Peyer's patch (tissue), 4 donors: ENCODE data around the gene ZNF516. TPM values are rescaled to one million over a fixed set of nuclear protein-coding genes. Genes with fewer than 3 reads are reported as not detected.

Experiments used
- DNase-seq, 3 donors: peaks; one replicate each; pipeline ENCODE4 v3.0.0-alpha.2; 2017 to 2019
- H3K27ac ChIP-seq, 4 donors: fragments of 200-600 bp; sonication (generic); one replicate each; pipeline ENCODE4 v1.5.1; 2016 to 2019
- H3K27me3 ChIP-seq, 2 donors: fragments of 200-600 bp; sonication (generic); one replicate each; pipeline ENCODE4 v1.5.1; 2019
- H3K36me3 ChIP-seq, 3 donors: fragments of 200-600 bp; sonication (generic); one replicate each; pipeline ENCODE4 v1.5.1; 2016 to 2019
- H3K4me1 ChIP-seq, 4 donors: fragments of 200-600 bp; sonication (generic); one replicate each; pipeline ENCODE4 v1.5.1; 2016 to 2019
- H3K4me3 ChIP-seq, 4 donors: fragments of 200-600 bp; sonication (generic); 1 replicate in 3 of 4; 2 replicates in 1 of 4; pipeline ENCODE4 v1.5.1; 2016 to 2019; ENCODE audit warnings: mild to moderate bottlenecking in 1 of 4
- H3K9me3 ChIP-seq, 4 donors: fragments of 200-600 bp; sonication (generic); one replicate each; pipeline ENCODE4 v1.5.1; 2016 to 2019; ENCODE audit warnings: mild to moderate bottlenecking in 1 of 4
- CTCF ChIP-seq, 6 experiments: fragments of 450-650 bp in 4 of 6; fragments of 200-600 bp in 2 of 6; sonication (generic) in 1 of 6; IDR thresholded peaks; one replicate each; pipeline ENCODE4 v1.5.1; 2017 to 2019; ENCODE audit warnings: antibody characterized with exemption in 6 of 6, mild to moderate bottlenecking in 3 of 6, moderate library complexity in 1 of 6
- POLR2A ChIP-seq, 2 donors: fragments of 450-650 bp; IDR thresholded peaks; one replicate each; pipeline ENCODE4 v1.5.1; 2017; ENCODE audit warnings: antibody characterized with exemption in 2 of 2, mild to moderate bottlenecking in 2 of 2, moderate library complexity in 2 of 2
- total RNA-seq, 4 donors: library from RNA; depleted of rRNA; stranded (reverse); fragments of >200 nt; gene quantifications; one replicate each; pipeline ENCODE4 v1.1.0, GENCODE V29; 2016

ZNF516 gene
- total RNA-seq, 4 donors from 2014 or later = 19.8 to 39.6 (median 25.7) TPM

DNA sequence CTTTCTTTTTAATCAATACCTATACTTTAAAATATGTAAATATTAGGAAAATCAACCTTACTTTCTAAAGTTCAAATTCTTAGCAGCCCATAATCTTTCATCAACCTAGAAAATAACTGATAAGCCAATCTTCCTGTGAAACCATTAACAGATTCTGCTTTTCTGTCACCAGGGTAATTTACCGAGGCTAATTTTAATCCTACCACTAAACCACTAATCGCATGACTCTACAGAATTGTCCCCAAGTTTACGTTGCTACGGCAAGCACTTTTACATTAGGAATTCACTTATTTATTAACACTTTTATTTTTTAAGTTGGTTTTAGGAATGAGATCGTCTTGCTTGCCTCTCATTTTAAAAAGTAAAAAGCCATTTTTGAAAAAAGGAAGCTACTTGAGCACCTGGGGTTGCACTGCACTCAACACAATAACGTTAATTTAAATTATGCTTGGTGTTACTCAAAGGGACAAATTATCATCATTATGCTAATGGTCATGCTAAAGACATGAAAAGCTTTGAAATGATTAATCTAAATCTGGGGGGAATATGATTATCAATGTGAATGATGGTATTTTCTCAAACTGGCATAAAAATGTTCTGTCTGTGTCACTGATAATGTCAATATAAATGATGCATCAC, 10.2 kb downstream of the ZNF516 start:
- H3K36me3 ChIP-seq = no peaks in the 10 kb centered on the region
- no peak overlapping the region for H3K27ac ChIP-seq
- DNase-seq = no peak
- H3K9me3 ChIP-seq = no peaks in the 10 kb centered on the region
- TF ChIP-seq POLR2A (IDR thresholded peaks at IDR 0.05) (no peak), CTCF (IDR thresholded peaks at IDR 0.05) (no peak)
- H3K27me3 ChIP-seq = no peaks in the 10 kb centered on the region
- H3K4me3 ChIP-seq = no peak overlapping the region
- peaks cover 0 to 3% (median 0%) of the 10 kb centered on the region in 4 donors for H3K4me1 ChIP-seq

DNA sequence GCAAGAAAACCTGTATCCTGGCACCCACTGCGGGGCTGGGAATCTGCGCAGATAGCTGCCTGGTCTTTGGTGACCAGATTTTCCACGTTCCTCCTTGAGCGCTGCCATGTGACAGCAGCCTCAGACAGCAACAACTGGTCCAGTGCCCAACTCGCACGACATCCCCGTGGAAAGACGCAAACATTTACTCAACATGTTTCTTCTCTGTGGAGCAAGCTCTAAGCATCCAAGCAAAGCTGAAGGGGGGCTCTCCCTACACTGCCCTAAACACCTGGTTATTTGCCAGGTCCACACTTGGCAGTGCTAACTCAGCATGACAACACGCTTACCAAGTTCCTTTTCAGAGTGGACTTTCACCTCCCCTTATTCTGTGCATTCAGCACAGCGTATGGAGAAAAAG, 11.3 kb downstream of the ZNF516 start:
- no peaks in the 10 kb centered on the region for H3K27me3 ChIP-seq

GRCh38 chr18:76482971-76483691, 11.9 kb downstream of the ZNF516 start:
- Histone ChIP-seq H3K4me1 (peaks cover 0 to 3% (median under 1%) of the 10 kb centered on the region in 4 donors), H3K9me3 (no peaks in the 10 kb centered on the region), H3K36me3 (no peaks in the 10 kb centered on the region), H3K27ac (no peak overlapping the region), H3K27me3 (no peaks in the 10 kb centered on the region), H3K4me3 (no peak overlapping the region)
- TF ChIP-seq CTCF (IDR thresholded peaks at IDR 0.05) = no peak
- no peak for TF ChIP-seq POLR2A (IDR thresholded peaks at IDR 0.05)
- DNase-seq = peak in 1 of 3 donors; percentile 41

More for the DNA sequence above, 11.3 kb downstream of the ZNF516 start:
- no peaks in the 10 kb centered on the region for H3K36me3 ChIP-seq
- peaks cover 0 to 3% (median 0%) of the 10 kb centered on the region in 4 donors for H3K4me1 ChIP-seq
- no peak overlapping the region for H3K4me3 ChIP-seq
- TF ChIP-seq POLR2A (IDR thresholded peaks at IDR 0.05) (no peak), CTCF (IDR thresholded peaks at IDR 0.05) (no peak)
- H3K9me3 ChIP-seq = no peaks in the 10 kb centered on the region
- peak overlapping the region in 2 of 4 donors; percentile 24 to 27 for H3K27ac ChIP-seq
- DNase-seq = peak in 2 of 3 donors; percentile 48 to 74

- TF ChIP-seq CTCF (IDR thresholded peaks at IDR 0.05) = no peak
- no peak for TF ChIP-seq POLR2A (IDR thresholded peaks at IDR 0.05)
- Histone ChIP-seq H3K27ac (no peak overlapping the region), H3K36me3 (no peaks in the 10 kb centered on the region), H3K27me3 (no peaks in the 10 kb centered on the region), H3K9me3 (no peaks in the 10 kb centered on the region), H3K4me3 (no peak overlapping the region), H3K4me1 (peaks cover 0 to 7% (median 1%) of the 10 kb centered on the region in 4 donors)
- DNase-seq = no peak
These were observed 12.8 kb downstream of the ZNF516 start for GRCh38 chr18:76482267-76482666.

- Histone ChIP-seq H3K4me1 (peaks cover 0 to 17% (median 1%) of the 10 kb centered on the region in 4 donors), H3K4me3 (no peak overlapping the region), H3K9me3 (no peaks in the 10 kb centered on the region), H3K27me3 (no peaks in the 10 kb centered on the region), H3K27ac (no peak overlapping the region), H3K36me3 (no peaks in the 10 kb centered on the region)
- TF ChIP-seq CTCF (IDR thresholded peaks at IDR 0.05) = no peak
- TF ChIP-seq POLR2A (IDR thresholded peaks at IDR 0.05) = no peak
- no peak for DNase-seq
These were observed 14.1 kb downstream of the ZNF516 start for GRCh38 chr18:76480913-76481312.
